K562 (cell line): ENCODE data around the gene ZFAND6. TPM values are rescaled to one million over a fixed set of nuclear protein-coding genes. Genes with fewer than 3 reads are reported as not detected.

Source experiments
- polyA plus RNA-seq, 8 experiments: library from polyadenylated mRNA; depleted of rRNA in 4 of 8; stranded (reverse) in 5 of 8; unstranded in 3 of 8; fragments of >200 nt; fragmentation: Nextera tagmentation in 2 of 8; fragmentation: Illumina TruSeq in 1 of 8; extraction: Ambion mirVana in 2 of 8; extraction: Trizol in 1 of 8; gene quantifications; 2 replicates each; pipeline versions ENCODE4 v1.2.1 to v1.2.3, GENCODE V29; 2011 to 2014; ENCODE audit warnings: inconsistent platforms in 1 of 8, missing spikeins in 1 of 8
- total RNA-seq, 7 experiments: library from RNA; depleted of rRNA in 6 of 7; stranded (reverse); fragments of >200 nt in 6 of 7; fragmentation: Illumina TruSeq in 2 of 7; extraction: Trizol in 2 of 7; gene quantifications; 2 replicates each; pipeline versions ENCODE4 v1.2.1 to v1.2.3, GENCODE V29; 2011 to 2021; ENCODE audit warnings: low replicate concordance in 1 of 7
- TF ChIP-seq, protein P1 (sequence below): fragments of 150-350 bp; IDR thresholded peaks from 2 replicates; pipeline ENCODE4 v1.6.1; 2014; ENCODE audit warnings: low read depth, mild to moderate bottlenecking, low read length, borderline replicate concordance
- TF ChIP-seq, protein P2 (sequence below): fragments of 250-450 bp; sonication (Bioruptor Pico); IDR thresholded peaks from 2 replicates; pipeline ENCODE4 v1.5.0; 2020; ENCODE audit warnings: mild to moderate bottlenecking, borderline replicate concordance
- TF ChIP-seq, protein P3 (sequence below): fragments of 250-450 bp; sonication (Bioruptor Pico); IDR thresholded peaks from 2 replicates; pipeline ENCODE4 v1.6.1; 2021; ENCODE audit warnings: mild to moderate bottlenecking

ZFAND6 gene
- total and polyA plus RNA-seq, 9 of the 15 experiments (the other 6 are each of a cell fraction or from before 2014, with no cell fraction given): 53.9 to 206 (median 88.9) TPM

DNA sequence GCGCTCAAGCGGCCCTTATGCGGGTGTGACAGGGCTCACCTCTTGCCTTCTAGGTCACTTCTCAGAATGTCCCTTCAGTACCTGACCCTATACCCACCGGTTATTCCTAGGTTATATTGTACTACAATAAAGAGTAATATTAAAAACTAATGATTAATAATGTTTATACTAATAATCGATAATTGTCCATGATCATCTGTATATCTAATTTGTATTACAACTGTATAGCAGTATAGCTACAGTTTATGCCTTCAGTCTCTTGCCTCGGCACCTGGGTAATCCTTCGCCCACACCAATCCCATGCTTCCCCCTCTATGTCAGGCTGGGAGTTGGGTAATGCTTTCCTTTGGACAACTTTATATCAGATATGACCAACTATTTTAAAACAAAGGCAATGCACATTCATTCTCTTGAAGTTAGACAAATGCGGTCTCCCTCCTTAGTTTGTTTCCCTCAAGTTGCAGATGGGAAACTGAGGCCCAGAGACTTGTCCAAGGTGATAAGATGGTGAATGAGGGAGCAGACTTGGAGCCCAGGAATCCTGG is 96.8 kb downstream of the ZFAND6 start (continued):
- TF ChIP-seq, protein P1, sequence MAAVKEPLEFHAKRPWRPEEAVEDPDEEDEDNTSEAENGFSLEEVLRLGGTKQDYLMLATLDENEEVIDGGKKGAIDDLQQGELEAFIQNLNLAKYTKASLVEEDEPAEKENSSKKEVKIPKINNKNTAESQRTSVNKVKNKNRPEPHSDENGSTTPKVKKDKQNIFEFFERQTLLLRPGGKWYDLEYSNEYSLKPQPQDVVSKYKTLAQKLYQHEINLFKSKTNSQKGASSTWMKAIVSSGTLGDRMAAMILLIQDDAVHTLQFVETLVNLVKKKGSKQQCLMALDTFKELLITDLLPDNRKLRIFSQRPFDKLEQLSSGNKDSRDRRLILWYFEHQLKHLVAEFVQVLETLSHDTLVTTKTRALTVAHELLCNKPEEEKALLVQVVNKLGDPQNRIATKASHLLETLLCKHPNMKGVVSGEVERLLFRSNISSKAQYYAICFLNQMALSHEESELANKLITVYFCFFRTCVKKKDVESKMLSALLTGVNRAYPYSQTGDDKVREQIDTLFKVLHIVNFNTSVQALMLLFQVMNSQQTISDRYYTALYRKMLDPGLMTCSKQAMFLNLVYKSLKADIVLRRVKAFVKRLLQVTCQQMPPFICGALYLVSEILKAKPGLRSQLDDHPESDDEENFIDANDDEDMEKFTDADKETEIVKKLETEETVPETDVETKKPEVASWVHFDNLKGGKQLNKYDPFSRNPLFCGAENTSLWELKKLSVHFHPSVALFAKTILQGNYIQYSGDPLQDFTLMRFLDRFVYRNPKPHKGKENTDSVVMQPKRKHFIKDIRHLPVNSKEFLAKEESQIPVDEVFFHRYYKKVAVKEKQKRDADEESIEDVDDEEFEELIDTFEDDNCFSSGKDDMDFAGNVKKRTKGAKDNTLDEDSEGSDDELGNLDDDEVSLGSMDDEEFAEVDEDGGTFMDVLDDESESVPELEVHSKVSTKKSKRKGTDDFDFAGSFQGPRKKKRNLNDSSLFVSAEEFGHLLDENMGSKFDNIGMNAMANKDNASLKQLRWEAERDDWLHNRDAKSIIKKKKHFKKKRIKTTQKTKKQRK: no peak
- TF ChIP-seq, protein P2, sequence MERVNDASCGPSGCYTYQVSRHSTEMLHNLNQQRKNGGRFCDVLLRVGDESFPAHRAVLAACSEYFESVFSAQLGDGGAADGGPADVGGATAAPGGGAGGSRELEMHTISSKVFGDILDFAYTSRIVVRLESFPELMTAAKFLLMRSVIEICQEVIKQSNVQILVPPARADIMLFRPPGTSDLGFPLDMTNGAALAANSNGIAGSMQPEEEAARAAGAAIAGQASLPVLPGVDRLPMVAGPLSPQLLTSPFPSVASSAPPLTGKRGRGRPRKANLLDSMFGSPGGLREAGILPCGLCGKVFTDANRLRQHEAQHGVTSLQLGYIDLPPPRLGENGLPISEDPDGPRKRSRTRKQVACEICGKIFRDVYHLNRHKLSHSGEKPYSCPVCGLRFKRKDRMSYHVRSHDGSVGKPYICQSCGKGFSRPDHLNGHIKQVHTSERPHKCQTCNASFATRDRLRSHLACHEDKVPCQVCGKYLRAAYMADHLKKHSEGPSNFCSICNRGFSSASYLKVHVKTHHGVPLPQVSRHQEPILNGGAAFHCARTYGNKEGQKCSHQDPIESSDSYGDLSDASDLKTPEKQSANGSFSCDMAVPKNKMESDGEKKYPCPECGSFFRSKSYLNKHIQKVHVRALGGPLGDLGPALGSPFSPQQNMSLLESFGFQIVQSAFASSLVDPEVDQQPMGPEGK (CRISPR knock-in tag): no peak
- TF ChIP-seq, protein P3, sequence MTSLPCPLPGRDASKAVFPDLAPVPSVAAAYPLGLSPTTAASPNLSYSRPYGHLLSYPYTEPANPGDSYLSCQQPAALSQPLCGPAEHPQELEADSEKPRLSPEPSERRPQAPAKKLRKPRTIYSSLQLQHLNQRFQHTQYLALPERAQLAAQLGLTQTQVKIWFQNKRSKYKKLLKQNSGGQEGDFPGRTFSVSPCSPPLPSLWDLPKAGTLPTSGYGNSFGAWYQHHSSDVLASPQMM (CRISPR knock-in tag): no peak
